Liver (tissue), 3 donors: ENCODE data around the gene NSUN2.

Source experiments
- CTCF ChIP-seq: fragments of 150-350 bp; IDR thresholded peaks from 2 replicates; pipeline ENCODE4 v1.5.1; 2017; ENCODE audit warnings: improper control_type of control experiment, low read depth, low read length; ENCODE audit not compliant: missing input control
- EGR1 ChIP-seq, 2 donors: IDR thresholded peaks; 2 replicates each; pipeline ENCODE4 v1.6.1; 2016 to 2018; ENCODE audit warnings: antibody characterized with exemption in 2 of 2, low read depth in 2 of 2
- GABPA ChIP-seq, 2 donors: IDR thresholded peaks in 1 of 2; conservative IDR thresholded peaks in 1 of 2; 2 replicates each; pipeline ENCODE4 v1.6.1; 2016; ENCODE audit warnings: antibody characterized with exemption in 2 of 2, mild to moderate bottlenecking in 1 of 2, moderate library complexity in 1 of 2
- JUND ChIP-seq, 2 donors: IDR thresholded peaks; 2 replicates each; pipeline ENCODE4 v1.6.1; 2016; ENCODE audit warnings: antibody characterized with exemption in 2 of 2
- RAD21 ChIP-seq, 2 donors: IDR thresholded peaks; 2 replicates each; pipeline ENCODE4 v1.6.1; 2016; ENCODE audit warnings: antibody characterized with exemption in 2 of 2, mild to moderate bottlenecking in 2 of 2
- RXRA ChIP-seq, 2 donors: IDR thresholded peaks; 2 replicates each; pipeline ENCODE4 v1.6.1; 2017 to 2018; ENCODE audit warnings: antibody characterized with exemption in 2 of 2, mild to moderate bottlenecking in 1 of 2
- TAF1 ChIP-seq: conservative IDR thresholded peaks from 2 replicates; pipeline ENCODE4 v1.6.1; 2016; ENCODE audit warnings: antibody characterized with exemption, mild to moderate bottlenecking
- YY1 ChIP-seq: IDR thresholded peaks from 2 replicates; pipeline ENCODE4 v1.6.1; 2016; ENCODE audit warnings: antibody characterized with exemption, mild to moderate bottlenecking
- TF ChIP-seq, protein P1 (sequence below): IDR thresholded peaks from 2 replicates; pipeline ENCODE4 v1.6.1; 2016; ENCODE audit warnings: antibody characterized with exemption
- TF ChIP-seq, protein P2 (sequence below): IDR thresholded peaks from 2 replicates; pipeline ENCODE4 v1.6.1; 2016; ENCODE audit warnings: antibody characterized with exemption
- TF ChIP-seq, protein P3 (sequence below): IDR thresholded peaks from 2 replicates; pipeline ENCODE4 v1.6.1; 2016; ENCODE audit warnings: antibody characterized with exemption, mild to moderate bottlenecking
- donor health status: healthy.
- donor health status: healthy.

- no peak for TF ChIP-seq CTCF
- no peak for TF ChIP-seq EGR1 (IDR thresholded peaks at IDR 0.05; ENCODE audit: low read depth in 2 of 2)
- TF ChIP-seq RAD21 (IDR thresholded peaks at IDR 0.05) = no peak
- TF ChIP-seq RXRA (IDR thresholded peaks at IDR 0.05) = no peak
- TF ChIP-seq GABPA (IDR thresholded peaks at IDR 0.05 in 1 of 2, conservative IDR thresholded peaks at IDR 0.05 in 1 of 2) = no peak
- TF ChIP-seq, protein P1, sequence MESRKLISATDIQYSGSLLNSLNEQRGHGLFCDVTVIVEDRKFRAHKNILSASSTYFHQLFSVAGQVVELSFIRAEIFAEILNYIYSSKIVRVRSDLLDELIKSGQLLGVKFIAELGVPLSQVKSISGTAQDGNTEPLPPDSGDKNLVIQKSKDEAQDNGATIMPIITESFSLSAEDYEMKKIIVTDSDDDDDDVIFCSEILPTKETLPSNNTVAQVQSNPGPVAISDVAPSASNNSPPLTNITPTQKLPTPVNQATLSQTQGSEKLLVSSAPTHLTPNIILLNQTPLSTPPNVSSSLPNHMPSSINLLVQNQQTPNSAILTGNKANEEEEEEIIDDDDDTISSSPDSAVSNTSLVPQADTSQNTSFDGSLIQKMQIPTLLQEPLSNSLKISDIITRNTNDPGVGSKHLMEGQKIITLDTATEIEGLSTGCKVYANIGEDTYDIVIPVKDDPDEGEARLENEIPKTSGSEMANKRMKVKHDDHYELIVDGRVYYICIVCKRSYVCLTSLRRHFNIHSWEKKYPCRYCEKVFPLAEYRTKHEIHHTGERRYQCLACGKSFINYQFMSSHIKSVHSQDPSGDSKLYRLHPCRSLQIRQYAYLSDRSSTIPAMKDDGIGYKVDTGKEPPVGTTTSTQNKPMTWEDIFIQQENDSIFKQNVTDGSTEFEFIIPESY = no peak
- no peak for TF ChIP-seq JUND (IDR thresholded peaks at IDR 0.05)
- TF ChIP-seq, protein P2, sequence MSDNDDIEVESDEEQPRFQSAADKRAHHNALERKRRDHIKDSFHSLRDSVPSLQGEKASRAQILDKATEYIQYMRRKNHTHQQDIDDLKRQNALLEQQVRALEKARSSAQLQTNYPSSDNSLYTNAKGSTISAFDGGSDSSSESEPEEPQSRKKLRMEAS = no peak
- no peak for TF ChIP-seq YY1
- TF ChIP-seq, protein P3, sequence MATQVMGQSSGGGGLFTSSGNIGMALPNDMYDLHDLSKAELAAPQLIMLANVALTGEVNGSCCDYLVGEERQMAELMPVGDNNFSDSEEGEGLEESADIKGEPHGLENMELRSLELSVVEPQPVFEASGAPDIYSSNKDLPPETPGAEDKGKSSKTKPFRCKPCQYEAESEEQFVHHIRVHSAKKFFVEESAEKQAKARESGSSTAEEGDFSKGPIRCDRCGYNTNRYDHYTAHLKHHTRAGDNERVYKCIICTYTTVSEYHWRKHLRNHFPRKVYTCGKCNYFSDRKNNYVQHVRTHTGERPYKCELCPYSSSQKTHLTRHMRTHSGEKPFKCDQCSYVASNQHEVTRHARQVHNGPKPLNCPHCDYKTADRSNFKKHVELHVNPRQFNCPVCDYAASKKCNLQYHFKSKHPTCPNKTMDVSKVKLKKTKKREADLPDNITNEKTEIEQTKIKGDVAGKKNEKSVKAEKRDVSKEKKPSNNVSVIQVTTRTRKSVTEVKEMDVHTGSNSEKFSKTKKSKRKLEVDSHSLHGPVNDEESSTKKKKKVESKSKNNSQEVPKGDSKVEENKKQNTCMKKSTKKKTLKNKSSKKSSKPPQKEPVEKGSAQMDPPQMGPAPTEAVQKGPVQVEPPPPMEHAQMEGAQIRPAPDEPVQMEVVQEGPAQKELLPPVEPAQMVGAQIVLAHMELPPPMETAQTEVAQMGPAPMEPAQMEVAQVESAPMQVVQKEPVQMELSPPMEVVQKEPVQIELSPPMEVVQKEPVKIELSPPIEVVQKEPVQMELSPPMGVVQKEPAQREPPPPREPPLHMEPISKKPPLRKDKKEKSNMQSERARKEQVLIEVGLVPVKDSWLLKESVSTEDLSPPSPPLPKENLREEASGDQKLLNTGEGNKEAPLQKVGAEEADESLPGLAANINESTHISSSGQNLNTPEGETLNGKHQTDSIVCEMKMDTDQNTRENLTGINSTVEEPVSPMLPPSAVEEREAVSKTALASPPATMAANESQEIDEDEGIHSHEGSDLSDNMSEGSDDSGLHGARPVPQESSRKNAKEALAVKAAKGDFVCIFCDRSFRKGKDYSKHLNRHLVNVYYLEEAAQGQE = no peak
- no peak for TF ChIP-seq TAF1
Observed at GRCh38 chr5:6656680-6657079, 23.8 kb upstream of the NSUN2 start.
